ENCODE results near the gene FOXL1.

DNA sequence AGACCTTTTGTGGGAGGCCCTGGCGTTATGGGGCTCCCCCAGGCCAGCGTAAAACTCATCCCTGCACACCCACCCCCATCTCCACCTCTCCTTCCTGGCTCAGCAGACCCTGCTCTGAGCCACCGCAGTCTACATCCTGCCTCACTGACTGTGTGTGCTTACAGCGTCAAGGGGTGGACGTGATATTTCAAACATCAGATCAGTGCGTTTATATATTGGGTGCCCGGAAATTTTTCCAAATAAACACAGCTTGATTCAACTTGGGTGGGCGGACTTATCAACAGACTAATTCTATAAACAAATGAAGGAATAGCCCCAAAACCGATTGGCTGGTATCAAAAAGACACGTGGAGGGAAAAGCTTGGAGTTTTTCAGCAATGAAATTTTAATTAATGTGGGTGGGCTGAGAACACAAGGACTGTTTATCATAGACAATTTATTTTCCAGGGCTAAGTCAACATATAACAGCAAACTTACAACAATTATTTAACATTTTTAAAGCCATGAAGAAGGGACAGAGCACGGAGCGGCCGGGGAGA, at the start of gene FOXL1:
- TF ChIP-seq, protein P1, sequence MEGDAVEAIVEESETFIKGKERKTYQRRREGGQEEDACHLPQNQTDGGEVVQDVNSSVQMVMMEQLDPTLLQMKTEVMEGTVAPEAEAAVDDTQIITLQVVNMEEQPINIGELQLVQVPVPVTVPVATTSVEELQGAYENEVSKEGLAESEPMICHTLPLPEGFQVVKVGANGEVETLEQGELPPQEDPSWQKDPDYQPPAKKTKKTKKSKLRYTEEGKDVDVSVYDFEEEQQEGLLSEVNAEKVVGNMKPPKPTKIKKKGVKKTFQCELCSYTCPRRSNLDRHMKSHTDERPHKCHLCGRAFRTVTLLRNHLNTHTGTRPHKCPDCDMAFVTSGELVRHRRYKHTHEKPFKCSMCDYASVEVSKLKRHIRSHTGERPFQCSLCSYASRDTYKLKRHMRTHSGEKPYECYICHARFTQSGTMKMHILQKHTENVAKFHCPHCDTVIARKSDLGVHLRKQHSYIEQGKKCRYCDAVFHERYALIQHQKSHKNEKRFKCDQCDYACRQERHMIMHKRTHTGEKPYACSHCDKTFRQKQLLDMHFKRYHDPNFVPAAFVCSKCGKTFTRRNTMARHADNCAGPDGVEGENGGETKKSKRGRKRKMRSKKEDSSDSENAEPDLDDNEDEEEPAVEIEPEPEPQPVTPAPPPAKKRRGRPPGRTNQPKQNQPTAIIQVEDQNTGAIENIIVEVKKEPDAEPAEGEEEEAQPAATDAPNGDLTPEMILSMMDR (IDR thresholded peaks at IDR 0.05): no peak
- no peak for TF ChIP-seq POLR2A (IDR thresholded peaks at IDR 0.05)
